Upper lobe of right lung (tissue), 1 donor: Measurements from ENCODE around the gene HAPLN3. TPM values are rescaled to one million over a fixed set of nuclear protein-coding genes. Genes with fewer than 3 reads are reported as not detected.
"Not testable (repeated sequence)": the region's sequence is repeated elsewhere in the genome, so short reads cannot be mapped to it uniquely, and the experiment has no call there.

Experiments
- ATAC-seq: fragments of 200-7000 bp; cut with Tn5 transposase; one replicate; pipeline ENCODE4 v1.9.1; 2020; ENCODE audit warnings: mild to moderate bottlenecking, moderate library complexity
- DNase-seq: peaks from one replicate; pipeline ENCODE4 v3.0.0-alpha.2; 2020
- H3K27ac ChIP-seq: fragments of 200-600 bp; one replicate; pipeline ENCODE4 v1.8.0; 2022
- H3K27me3 ChIP-seq: fragments of 200-600 bp; one replicate; pipeline ENCODE4 v1.8.0; 2022; ENCODE audit warnings: mild to moderate bottlenecking
- H3K36me3 ChIP-seq: fragments of 200-600 bp; one replicate; pipeline ENCODE4 v1.8.0; 2022
- H3K4me1 ChIP-seq: fragments of 200-600 bp; one replicate; pipeline ENCODE4 v1.8.0; 2022
- H3K4me3 ChIP-seq: fragments of 200-600 bp; one replicate; pipeline ENCODE4 v1.8.0; 2022; ENCODE audit warnings: mild to moderate bottlenecking
- H3K9me3 ChIP-seq: fragments of 200-600 bp; one replicate; pipeline ENCODE4 v1.8.0; 2022
- intact Hi-C: fragments of 100-400 bp; cut with DNase I; formaldehyde crosslinking; loops from one replicate; pipeline ENCODE4 v1.11.0; 2022
- long read RNA-seq: library from polyadenylated mRNA; unstranded; transcript quantifications from one replicate; pipeline ENCODE4 v2.0.0, GENCODE V29; 2021
- total RNA-seq: library from RNA; stranded (reverse); fragmentation: NEBNext Ultra II Directional; extraction: Animal tissue kit (Norgen Biotek cat#: 25700); gene quantifications from one replicate; pipeline ENCODE4 v1.2.1, GENCODE V29; 2021
- TF ChIP-seq, protein P1 (sequence below): fragments of 200-600 bp; IDR thresholded peaks from one replicate; pipeline ENCODE4 v1.8.0; 2022; ENCODE audit warnings: antibody characterized with exemption
- donor health status: DM: no; HTN: yes; CAD: no; lungs with severe emphysema.

HAPLN3 gene, protein sequence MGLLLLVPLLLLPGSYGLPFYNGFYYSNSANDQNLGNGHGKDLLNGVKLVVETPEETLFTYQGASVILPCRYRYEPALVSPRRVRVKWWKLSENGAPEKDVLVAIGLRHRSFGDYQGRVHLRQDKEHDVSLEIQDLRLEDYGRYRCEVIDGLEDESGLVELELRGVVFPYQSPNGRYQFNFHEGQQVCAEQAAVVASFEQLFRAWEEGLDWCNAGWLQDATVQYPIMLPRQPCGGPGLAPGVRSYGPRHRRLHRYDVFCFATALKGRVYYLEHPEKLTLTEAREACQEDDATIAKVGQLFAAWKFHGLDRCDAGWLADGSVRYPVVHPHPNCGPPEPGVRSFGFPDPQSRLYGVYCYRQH
- 4.6 TPM for total RNA-seq
- long read RNA-seq, partial matches to known transcripts: 3 of 4 reads
- long read RNA-seq, other reads (novel, unspliced or antisense): 1 of 4 reads

DNA sequence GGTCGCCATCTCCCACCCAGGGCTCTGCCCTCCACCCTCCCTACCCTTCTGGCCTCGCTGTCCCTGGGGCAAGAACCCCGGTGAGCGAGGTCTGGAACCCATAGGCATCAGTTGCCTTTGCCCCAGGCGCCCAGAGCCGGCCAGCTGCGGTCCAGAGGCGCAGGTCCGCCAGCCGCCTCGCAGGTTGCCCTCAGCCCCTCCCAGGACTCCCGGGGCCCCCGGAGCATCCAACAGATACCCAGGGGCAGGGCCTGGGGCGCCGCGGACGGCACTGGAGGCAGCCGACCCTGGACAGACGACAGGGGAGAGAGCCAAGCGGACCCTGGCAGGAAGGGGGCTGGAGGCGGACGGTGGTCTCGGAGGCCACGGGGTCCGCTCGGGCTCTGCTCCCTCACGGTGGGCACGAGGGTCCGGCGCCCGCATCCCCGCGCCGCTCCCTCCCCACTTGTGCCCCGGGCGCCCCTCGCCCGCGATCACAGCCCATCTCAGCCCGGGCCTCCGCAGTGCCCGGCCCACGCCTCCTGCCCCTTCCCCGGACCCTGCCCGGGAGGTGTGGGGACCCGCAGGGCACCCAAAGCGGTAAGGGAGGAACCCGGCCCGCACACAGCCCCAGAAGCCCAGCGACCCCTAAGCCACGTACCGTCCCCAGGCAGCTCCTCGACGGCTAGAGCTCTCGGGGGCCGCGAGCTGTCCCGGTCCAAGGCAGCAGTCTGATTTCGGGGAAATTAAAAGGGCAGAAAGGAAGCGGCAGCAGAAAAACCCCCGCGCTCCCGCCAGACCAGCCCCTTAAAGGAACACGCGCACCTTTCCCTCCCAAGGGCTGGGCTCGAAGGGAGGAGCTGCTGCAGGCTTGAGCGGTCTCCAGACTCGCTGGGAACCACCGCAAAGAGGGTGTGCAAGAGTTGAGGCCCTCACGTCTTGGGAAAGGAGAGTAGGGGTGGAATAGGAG is at the start of gene HAPLN3:
HAPLN3 (minus strand) TSS at position 726 of the 949 bp plus-strand sequence. CDS start 8,246 bp downstream, outside the sequence.
- Histone ChIP-seq H3K27me3 (peaks cover 7% of the 10 kb centered on the region), H3K4me3 (peak within 1 kb of the TSS; percentile 67), H3K4me1 (peaks cover 27% of the 10 kb centered on the region), H3K27ac (no peak within 1 kb of the TSS), H3K9me3 (no peaks in the 10 kb centered on the region), H3K36me3 (no peaks in the 10 kb centered on the region)
- intact Hi-C loops: loop anchor here (10.0 kb wide), 1 partner anchor 280 kb away; no protein-coding TSS in a partner anchor
- TF ChIP-seq, protein P1, sequence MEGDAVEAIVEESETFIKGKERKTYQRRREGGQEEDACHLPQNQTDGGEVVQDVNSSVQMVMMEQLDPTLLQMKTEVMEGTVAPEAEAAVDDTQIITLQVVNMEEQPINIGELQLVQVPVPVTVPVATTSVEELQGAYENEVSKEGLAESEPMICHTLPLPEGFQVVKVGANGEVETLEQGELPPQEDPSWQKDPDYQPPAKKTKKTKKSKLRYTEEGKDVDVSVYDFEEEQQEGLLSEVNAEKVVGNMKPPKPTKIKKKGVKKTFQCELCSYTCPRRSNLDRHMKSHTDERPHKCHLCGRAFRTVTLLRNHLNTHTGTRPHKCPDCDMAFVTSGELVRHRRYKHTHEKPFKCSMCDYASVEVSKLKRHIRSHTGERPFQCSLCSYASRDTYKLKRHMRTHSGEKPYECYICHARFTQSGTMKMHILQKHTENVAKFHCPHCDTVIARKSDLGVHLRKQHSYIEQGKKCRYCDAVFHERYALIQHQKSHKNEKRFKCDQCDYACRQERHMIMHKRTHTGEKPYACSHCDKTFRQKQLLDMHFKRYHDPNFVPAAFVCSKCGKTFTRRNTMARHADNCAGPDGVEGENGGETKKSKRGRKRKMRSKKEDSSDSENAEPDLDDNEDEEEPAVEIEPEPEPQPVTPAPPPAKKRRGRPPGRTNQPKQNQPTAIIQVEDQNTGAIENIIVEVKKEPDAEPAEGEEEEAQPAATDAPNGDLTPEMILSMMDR: no peak
- ATAC-seq: peak; percentile 24
- no peak for DNase-seq

DNA sequence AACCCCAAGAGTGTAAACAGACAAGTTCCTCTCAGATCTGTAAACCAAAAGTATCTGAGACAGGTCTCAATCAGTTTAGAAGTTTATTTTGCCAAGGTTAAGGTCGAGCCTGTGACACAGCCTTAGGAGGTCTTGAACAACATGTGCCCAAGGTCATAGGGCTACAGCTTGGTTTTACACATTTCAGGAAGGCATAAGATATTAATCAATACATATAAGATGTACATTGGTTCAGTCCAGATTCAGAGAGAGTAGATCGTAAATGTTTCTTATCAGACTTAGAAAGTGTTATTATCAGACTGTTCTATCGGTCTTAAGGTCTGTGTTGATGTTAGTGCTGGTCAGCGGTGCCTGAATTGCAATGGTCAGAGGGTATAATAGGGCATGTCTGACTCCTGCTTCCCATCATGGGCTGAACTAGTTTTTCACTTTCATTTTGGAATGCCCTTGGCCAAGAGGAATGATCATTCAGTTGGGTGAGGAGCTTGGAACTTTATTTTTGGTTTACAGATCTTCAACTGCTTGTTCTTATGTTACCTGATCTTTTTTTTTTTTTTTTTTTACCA is 44.8 kb upstream of the HAPLN3 start:
- DNase-seq (no peak), ATAC-seq (no peak)
- Histone ChIP-seq H3K9me3 (no peaks in the 10 kb centered on the region), H3K4me1 (no peaks in the 10 kb centered on the region), H3K27ac (no peak overlapping the region), H3K4me3 (no peak overlapping the region), H3K27me3 (no peaks in the 10 kb centered on the region), H3K36me3 (no peaks in the 10 kb centered on the region)
- intact Hi-C loops: no loop called here
- TF ChIP-seq, protein P1: no peak

DNA sequence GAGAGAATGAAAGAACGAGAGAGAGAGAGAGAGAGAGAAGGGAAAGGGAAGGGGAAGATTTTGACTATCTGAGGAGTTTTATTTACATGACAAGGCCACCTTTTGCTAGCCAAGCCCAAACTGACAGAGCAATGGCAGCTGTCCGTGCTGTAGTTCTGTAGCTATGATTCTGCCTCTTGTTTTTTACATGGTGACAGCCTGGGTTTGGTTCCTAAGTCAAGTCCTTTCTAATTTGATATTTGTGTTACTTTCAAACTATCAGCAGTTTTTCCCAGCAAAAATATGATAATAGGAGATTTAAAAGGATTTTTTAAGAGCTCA is 44.1 kb upstream of the HAPLN3 start:
- Histone ChIP-seq H3K36me3 (no peaks in the 10 kb centered on the region), H3K27ac (no peak overlapping the region), H3K27me3 (no peaks in the 10 kb centered on the region), H3K9me3 (no peaks in the 10 kb centered on the region), H3K4me1 (no peaks in the 10 kb centered on the region), H3K4me3 (no peak overlapping the region)
- intact Hi-C loops: no loop called here
- DNase-seq (no peak), ATAC-seq (no peak)
- TF ChIP-seq, protein P1: no peak

DNA sequence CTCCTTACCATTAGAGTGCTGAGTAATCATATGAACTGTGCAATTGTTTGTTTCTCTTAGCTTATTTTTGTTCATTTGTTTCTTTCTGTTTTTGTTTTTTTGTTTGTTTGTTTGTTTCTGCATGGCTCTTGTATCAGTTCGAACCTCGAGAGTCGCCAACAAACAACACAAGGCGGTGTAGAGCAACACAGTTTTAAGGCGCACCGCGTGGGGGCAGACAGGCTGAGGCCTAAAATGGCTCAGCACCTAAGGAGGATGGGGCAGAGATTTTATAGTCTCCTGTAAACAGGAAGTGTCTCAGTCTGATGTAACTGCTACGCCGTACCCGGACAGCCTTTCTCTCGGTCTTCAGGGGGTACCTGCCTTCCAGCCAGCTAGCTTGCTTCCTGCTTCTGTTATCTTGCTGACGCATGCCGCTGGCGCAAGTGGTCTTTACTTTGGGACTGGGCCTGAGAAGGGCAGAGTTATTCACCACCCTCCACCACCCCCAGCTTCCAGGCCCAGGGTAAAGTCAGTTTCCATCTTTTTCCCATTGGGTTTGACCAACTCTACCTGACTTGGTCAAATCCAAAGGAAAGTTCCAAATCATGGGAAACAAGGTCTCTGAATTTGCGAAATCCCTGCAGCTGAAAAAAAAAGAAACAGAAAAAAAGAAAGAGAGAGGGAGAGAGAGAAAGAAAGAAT is 43.6 kb upstream of the HAPLN3 start:
- Histone ChIP-seq H3K36me3 (no peaks in the 10 kb centered on the region), H3K4me1 (no peaks in the 10 kb centered on the region), H3K4me3 (no peak overlapping the region), H3K9me3 (no peaks in the 10 kb centered on the region), H3K27me3 (no peaks in the 10 kb centered on the region), H3K27ac (no peak overlapping the region)
- TF ChIP-seq, protein P1: no peak
- intact Hi-C loops: no loop called here
- ATAC-seq (no peak), DNase-seq (no peak)

DNA sequence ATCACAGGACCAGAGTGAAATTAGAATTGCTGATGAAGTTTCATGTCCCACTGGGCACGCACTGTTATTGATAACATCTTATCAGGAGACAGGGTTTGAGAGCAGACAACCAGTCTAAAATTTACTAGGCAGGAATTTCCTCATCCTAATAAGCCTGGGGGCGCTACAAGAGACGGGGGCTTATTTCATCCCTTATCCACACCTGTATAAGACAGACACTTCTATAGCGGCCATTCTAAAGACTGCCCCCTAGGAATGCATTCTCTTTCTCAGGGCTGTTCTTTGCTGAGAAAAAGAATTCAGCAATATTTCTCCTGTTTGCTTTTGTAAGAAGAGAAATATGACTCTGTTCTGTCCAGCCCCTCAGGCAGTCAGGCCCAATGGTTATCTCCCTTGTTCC is 39.1 kb upstream of the HAPLN3 start:
- H3K4me3 ChIP-seq, H3K27ac ChIP-seq, DNase-seq, ATAC-seq, intact Hi-C loops, H3K4me1 ChIP-seq, H3K36me3 ChIP-seq, H3K9me3 ChIP-seq, H3K27me3 ChIP-seq: not testable (repeated sequence)
